ENCODE measurements around the gene ORC2. TPM values are rescaled to one million over a fixed set of nuclear protein-coding genes. Genes with fewer than 3 reads are reported as not detected.
A peak's percentile ranks its signal among the peaks of the same experiment; 100 is the strongest.

ORC2 gene
- total RNA-seq, 1 experiment from 2014 or later = 34.0 TPM

DNA sequence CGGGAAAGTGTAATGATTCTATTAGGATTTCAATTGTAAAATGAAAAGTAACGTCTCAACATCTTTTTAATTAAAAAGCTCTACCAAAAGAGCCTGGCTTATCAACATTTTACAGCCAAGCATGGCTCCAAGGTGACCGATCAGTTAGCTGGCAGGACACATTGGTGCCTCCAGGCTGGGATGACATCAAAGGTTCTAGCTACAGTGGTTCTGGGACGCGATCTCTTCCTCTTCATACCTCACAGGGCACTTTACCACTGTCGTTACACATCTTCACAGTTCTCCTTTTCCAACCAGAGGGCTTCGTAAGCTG lies 693 bp downstream of the ORC2 start:
- TSS peak; percentile 69 for BruUV-seq (replicated peaks)
- no peaks in the 10 kb centered on the region for H3K9me3 ChIP-seq (ENCODE audit: insufficient read depth, low read depth)
- H3K27ac ChIP-seq = peak overlapping the region; percentile 76
- intact Hi-C loops (cut with micrococcal nuclease; ENCODE audit: unreplicated experiment) = loop anchor here (1.0 to 10.0 kb wide), 4 partner anchors 110 to 270 kb away; partner anchors contain the start of genes CFLAR, HYCC2 and NDUFB3
- ChIA-PET POLR2A (ENCODE audit: unreplicated experiment) (interaction anchor here (0.7 kb wide), 1 partner anchor 40 kb away, joined by 4 read pairs; no protein-coding TSS in a partner anchor), CTCF (interaction anchor here (0.6 kb wide), 1 partner anchor 1315 kb away, joined by 3 read pairs; no protein-coding TSS in a partner anchor)
- H3K4me1 ChIP-seq (replicated peaks; ENCODE audit: insufficient read depth) = peaks cover 49% of the 10 kb centered on the region
- H4K20me1 ChIP-seq (ENCODE audit: insufficient read depth) = no peaks in the 10 kb centered on the region
- H2AFZ ChIP-seq = peak overlapping the region; percentile 98
- H3K79me2 ChIP-seq (ENCODE audit: low read depth) = peaks cover 56% of the 10 kb centered on the region
- peak overlapping the region; percentile 95 for H3K4me3 ChIP-seq
- H3K9me2 ChIP-seq (ENCODE audit: insufficient read depth) = no peaks in the 10 kb centered on the region
- TF ChIP-seq CTCF (conservative IDR thresholded peaks at IDR 0.05) = no peak
- no peak for TF ChIP-seq EZH2 (IDR thresholded peaks at IDR 0.05; ENCODE audit: low read depth)
- peak overlapping the region; percentile 93 for H3K4me2 ChIP-seq
- H3K36me3 ChIP-seq (ENCODE audit: low read depth) = peaks cover 2% of the 10 kb centered on the region
- DNase-seq = no peak
- no peaks in the 10 kb centered on the region for H3K27me3 ChIP-seq (ENCODE audit: insufficient read depth, low read depth)
- H3F3A ChIP-seq (ENCODE audit: insufficient read depth, low read depth) = peaks cover 24% of the 10 kb centered on the region

- H4K20me1 ChIP-seq (ENCODE audit: insufficient read depth) = no peaks in the 10 kb centered on the region
- H3K9me2 ChIP-seq (ENCODE audit: insufficient read depth) = no peaks in the 10 kb centered on the region
- H3K36me3 ChIP-seq (ENCODE audit: low read depth) = peaks cover 8% of the 10 kb centered on the region
- H3K4me3 ChIP-seq = peak overlapping the region; percentile 95; the same call in 1 of the 2 replicates
- no peak overlapping the region for H2AFZ ChIP-seq
- H3K4me1 ChIP-seq (replicated peaks; ENCODE audit: insufficient read depth) = peaks cover 40% of the 10 kb centered on the region
- ChIA-PET CTCF (no interaction called here), POLR2A (ENCODE audit: unreplicated experiment) (interaction anchor here (0.6 kb wide), 1 partner anchor 257 kb away, joined by 3 read pairs; no protein-coding TSS in a partner anchor)
- DNase-seq = no peak
- no peak overlapping the region for H3K27ac ChIP-seq
- BruUV-seq (replicated peaks) = no TSS peak
- H3K79me2 ChIP-seq (ENCODE audit: low read depth) = peaks cover 56% of the 10 kb centered on the region
- TF ChIP-seq EZH2 (IDR thresholded peaks at IDR 0.05; ENCODE audit: low read depth) (no peak), CTCF (conservative IDR thresholded peaks at IDR 0.05) (no peak)
- H3K27me3 ChIP-seq (ENCODE audit: insufficient read depth, low read depth) = no peaks in the 10 kb centered on the region
- intact Hi-C loops (cut with micrococcal nuclease; ENCODE audit: unreplicated experiment) = loop anchor here (1.0 to 10.0 kb wide), 4 partner anchors 111 to 271 kb away; partner anchors contain the start of genes CFLAR, HYCC2 and NDUFB3
- H3F3A ChIP-seq (ENCODE audit: insufficient read depth, low read depth) = peaks cover 18% of the 10 kb centered on the region
- no peaks in the 10 kb centered on the region for H3K9me3 ChIP-seq (ENCODE audit: insufficient read depth, low read depth)
- H3K4me2 ChIP-seq = peak overlapping the region; percentile 93
These were observed 1.8 kb downstream of the ORC2 start for GRCh38 chr2:200961674-200962073.

- peaks cover 19% of the 10 kb centered on the region for H3K36me3 ChIP-seq (ENCODE audit: low read depth)
- intact Hi-C loops (cut with micrococcal nuclease; ENCODE audit: unreplicated experiment) = no loop called here
- no peaks in the 10 kb centered on the region for H3K9me2 ChIP-seq (ENCODE audit: insufficient read depth)
- H4K20me1 ChIP-seq (ENCODE audit: insufficient read depth) = no peaks in the 10 kb centered on the region
- BruUV-seq (replicated peaks) = no TSS peak
- no peaks in the 10 kb centered on the region for H3K9me3 ChIP-seq (ENCODE audit: insufficient read depth, low read depth)
- H3K27me3 ChIP-seq (ENCODE audit: insufficient read depth, low read depth) = no peaks in the 10 kb centered on the region
- H3K27ac ChIP-seq = no peak overlapping the region
- H2AFZ ChIP-seq = no peak overlapping the region
- H3K4me1 ChIP-seq (replicated peaks; ENCODE audit: insufficient read depth) = peaks cover 16% of the 10 kb centered on the region
- POLR2A ChIA-PET (ENCODE audit: unreplicated experiment) = interaction anchor here (0.7 kb wide), 1 partner anchor 124 kb away, joined by 8 read pairs; no protein-coding TSS in a partner anchor
- H3F3A ChIP-seq (ENCODE audit: insufficient read depth, low read depth) = peaks cover 16% of the 10 kb centered on the region
- CTCF ChIA-PET = no interaction called here
- TF ChIP-seq CTCF (conservative IDR thresholded peaks at IDR 0.05) = no peak
- no peak for TF ChIP-seq EZH2 (IDR thresholded peaks at IDR 0.05; ENCODE audit: low read depth)
- H3K4me3 ChIP-seq = no peak overlapping the region
- H3K4me2 ChIP-seq = no peak overlapping the region
- no peak for DNase-seq
- H3K79me2 ChIP-seq (ENCODE audit: low read depth) = no peaks in the 10 kb centered on the region
These were observed 13.1 kb downstream of the ORC2 start for GRCh38 chr2:200950378-200950777.
